GM19455 (cell line): Measurements from ENCODE around the gene RAP1GAP.

Source experiments
- ATAC-seq: cut with Tn5 transposase; IDR thresholded peaks from one replicate; pipeline ENCODE4 v1.9.1; 2021; ENCODE audit not compliant: unreplicated experiment

Gene RAP1GAP

GRCh38 chr1:21613072-21613867 is 55.9 kb downstream of the RAP1GAP start:
- ATAC-seq = no peak

DNA sequence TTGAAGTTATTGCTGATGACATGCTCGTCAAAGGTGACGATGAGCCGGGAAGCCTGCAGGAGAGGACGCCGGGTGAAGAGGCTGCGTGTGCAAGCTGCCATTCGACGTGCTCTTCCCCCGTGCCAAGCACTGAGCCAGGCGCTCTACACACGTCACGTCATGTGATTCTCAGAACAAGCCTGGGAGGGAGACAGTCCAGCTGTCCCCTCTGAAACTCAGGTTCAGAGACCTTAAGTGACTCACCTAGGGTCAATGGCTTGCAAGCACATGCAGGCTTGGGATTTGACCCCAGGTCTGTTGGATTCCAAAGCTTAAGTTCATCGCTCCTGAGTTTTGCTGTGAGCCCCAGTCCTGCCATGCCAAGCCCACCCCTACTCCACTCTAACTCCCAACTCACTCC is 57.1 kb downstream of the RAP1GAP start:
- ATAC-seq = no peak

DNA sequence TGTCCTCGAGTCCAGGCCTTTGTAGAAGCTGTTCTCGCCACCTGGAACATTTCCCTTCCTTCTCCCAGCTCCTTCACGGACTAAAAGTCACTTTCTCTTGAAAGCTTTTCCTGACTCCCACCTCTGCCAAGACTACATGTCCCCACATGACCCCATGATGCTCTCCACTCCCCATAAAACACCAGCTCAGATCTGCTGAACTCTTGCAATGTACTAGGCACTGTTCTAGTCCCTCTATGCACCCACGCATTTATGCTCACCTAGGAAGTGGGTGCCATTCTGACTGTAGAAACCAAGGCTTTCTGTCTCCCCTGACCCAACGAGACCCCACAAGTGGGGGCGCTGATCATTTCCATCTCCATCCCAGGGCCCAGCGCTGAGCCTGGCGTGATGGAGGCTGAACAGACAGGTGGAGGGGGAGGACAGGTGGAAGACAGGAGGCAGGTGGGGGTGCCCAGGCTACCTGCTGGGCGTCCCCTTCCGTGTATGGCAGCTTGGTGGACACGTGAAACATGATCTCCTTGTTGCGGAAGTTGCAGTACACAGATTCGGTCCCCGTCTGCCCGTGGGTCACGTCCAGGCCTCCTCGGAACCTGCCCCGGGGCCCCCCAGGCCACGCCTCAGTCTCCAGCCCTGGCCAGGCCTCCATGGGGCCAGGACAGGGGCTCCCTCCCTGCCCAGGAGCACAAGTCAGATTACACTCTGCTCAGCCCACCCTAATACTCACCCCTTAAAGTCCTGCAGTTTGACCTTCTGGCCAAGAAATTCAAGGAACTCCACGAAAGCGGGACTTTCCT is 58.0 kb downstream of the RAP1GAP start:
- ATAC-seq = no peak

DNA sequence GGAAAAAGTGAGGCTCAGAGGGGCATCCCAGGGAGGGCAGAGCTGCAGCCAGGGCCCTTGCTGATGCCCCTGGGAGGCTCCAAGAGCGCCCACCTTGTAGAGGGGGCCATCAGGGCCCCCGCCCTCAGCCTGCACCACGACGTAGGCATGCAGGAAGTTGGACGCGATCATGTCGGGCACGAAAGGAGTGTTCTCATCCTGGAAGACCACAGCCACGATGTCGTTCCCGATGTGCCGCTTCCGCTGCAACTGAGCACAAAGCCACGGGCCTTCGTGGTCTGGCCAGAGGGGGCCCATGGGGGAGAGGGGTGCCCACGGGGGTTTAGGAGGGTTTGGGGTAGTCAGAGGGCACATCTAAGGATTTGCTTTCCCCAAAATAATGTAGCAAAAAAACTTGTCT is 59.1 kb downstream of the RAP1GAP start:
- no peak for ATAC-seq

DNA sequence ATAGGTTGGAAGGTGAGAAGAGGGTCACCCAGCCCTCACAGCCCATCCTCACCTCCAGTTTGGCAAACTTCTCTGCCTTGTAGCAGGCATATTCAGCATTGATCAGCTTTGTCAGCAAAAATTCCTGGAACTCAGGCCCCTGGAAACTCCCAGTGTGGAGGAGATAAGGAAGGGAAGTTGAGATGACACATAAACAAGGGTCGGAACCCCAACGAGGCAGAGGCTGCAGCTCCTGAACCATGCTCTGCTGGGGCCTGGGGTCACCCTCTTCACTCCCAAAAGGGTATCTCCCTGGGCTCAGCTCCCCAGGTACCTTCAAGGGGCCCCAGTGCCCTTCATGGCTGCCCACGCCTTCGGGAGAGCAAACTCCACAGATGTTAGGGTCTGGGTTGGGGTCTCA is 60.4 kb downstream of the RAP1GAP start:
- no peak for ATAC-seq

GRCh38 chr1:21607549-21608529 is 61.3 kb downstream of the RAP1GAP start:
- ATAC-seq = peak; percentile 53

DNA sequence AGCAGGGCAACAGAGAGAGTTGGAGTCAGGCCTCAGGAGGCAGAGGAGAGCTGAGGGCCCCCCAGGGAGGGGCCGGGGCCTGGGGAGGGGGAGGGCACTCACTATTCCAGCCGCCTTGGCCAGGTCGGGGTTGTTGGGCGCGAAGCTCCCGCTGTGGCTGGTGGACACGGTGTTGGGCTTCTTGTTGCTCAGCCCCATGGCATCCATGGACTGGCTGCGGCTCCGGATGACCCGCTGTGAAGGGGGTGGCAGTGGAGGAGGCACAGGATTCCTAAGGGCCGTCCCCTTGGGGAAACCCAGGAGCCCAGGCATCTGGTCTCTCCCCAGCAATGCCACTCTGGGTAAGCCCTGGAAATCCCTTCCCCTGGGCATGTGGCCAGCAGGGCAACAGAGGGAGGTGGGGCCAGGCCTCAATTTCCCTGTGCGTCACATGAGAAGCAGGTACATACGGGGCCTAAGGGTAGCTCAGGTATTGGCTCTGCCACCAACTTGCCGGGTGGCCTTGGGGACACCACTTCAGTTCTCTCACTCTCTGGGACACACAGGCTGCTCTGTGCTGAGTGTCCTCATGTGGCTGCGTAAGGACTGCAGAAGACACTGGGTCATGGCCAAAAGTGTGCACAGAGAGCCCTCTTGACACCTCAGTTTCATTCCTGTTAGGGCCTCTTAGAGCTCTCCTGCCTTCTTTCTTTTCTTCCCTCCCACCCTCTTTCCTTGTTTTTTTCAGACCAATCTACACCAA is 63.0 kb downstream of the RAP1GAP start:
- ATAC-seq = no peak

DNA sequence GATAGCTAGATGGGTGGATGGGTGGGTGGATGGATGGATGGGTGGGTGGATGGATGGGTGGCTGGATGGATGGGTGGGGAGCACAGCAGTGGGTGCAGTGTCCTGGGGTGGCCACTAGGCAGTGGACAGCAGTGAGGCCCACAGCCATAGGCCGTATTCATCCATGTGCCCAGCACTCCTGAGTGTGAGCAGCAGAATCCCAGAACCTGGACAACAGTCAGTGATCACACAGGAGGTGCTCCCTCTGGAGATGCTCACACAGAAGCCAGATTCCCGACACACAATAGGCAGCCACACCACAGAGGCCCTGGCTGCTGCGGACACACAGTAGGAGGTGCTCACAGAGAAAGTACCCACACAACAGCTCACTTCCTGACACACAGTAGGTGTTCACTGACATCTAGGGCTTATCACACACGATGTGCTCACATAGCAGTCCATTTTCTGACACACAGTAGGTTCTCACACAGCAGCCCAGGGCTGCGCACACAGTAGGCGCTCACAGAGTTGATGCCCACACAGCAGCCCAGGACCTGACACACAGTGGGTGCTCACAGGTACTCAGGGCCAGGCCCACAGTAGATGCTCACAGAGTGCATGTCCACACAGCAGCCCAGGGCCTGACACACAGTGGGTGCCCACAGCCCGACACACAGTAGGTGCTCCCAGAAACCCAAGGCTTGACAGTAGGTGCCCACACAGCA is 64.0 kb downstream of the RAP1GAP start:
- no peak for ATAC-seq

GRCh38 chr1:21604208-21604957 is 64.8 kb downstream of the RAP1GAP start:
- no peak for ATAC-seq

- ATAC-seq = no peak
Measured at GRCh38 chr1:21603177-21604138, 65.7 kb downstream of the RAP1GAP start.

DNA sequence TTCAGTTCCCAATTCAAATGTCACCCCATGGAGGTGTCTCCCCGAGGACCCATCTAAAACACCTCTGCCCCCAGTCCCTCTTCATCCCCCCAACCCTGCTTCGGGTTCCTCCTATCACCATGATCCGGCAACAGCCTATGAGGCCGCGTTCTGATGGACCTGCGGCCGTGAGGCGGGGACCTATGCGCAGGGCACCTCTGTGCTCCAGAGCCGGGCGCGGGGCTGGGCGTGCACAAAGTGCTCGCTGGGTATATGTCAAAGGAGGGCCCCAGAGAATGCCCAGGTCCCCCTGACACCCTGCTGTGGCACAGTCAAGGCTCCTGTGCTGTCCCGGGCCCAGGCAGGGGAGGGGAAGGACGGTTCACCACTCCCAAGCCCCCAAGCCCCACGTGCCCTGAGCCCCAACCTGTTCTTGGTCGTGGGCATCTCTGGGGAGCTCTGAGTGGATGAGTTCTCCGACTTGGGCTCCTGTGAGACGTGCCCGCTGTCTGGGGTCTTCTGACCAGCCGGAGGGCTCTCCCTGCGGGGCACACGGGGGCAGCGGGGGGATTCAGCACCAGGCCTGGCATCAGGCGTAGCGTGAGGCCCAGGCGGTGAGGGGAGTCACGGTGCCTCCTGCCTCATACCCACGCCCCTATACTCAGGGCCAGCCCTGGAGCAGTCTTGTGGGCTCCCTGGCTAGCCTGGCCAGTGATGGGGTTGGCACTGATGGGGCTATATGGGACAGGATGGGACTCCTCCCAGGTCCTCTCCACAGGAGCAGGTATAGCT is 67.7 kb downstream of the RAP1GAP start:
- no peak for ATAC-seq

DNA sequence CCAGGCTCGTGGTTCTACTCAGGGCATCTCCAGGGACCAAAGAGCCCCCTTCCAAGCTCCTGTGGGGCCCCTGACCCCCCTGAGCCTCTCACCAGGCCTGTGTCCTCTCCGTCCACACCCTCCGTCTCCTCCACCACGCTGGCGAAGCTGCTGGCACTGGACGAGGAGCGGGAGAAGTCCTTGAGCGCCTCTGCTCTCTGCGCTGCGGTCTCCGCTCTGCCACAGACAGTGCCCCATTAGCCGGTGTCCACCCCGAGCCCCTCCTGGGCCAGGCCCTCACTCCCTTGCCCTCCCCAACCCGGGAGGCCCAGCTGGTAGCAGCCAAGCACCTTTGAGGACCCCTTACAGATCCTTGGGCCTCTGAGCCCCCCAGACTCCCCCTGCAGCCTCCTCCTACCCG is 69.8 kb downstream of the RAP1GAP start:
- ATAC-seq = no peak

- no peak for ATAC-seq
Measured at GRCh38 chr1:21598904-21599303, 70.3 kb downstream of the RAP1GAP start.

GRCh38 chr1:21598417-21598816 is 70.7 kb downstream of the RAP1GAP start:
- no peak for ATAC-seq

DNA sequence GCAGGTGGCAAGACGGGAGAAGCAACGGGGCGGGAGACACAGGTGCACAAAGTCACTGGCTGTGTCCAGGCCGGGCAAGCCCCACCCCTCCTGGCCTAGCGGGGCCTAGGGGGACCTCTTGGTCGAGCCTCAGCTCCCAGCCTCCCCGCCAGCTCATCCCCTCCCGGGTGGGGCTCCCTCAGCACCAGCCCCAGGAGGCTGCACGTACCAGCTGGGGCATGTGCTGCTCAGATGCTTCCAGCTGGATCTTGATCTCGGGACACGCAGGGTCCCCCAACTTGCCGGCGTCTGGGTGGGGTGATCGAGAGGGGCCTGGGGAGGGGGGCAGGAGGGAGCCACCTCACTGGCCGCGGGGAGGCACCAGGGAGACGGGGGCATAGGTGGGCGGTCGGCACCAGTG is 71.4 kb downstream of the RAP1GAP start:
- ATAC-seq = no peak

GRCh38 chr1:21596628-21597027 is 72.5 kb downstream of the RAP1GAP start:
- no peak for ATAC-seq

- no peak for ATAC-seq
Measured at GRCh38 chr1:21596174-21596573, 73.0 kb downstream of the RAP1GAP start.
